ENCODE measurements around the gene SNX25. TPM values are rescaled to one million over a fixed set of nuclear protein-coding genes. Genes with fewer than 3 reads are reported as not detected.

Gene SNX25
- polyA plus RNA-seq, 1 donor (not counting 4 experiments of a cell fraction or from before 2014, with no cell fraction given), result 5.0 TPM

- Histone ChIP-seq H3K9me1 (ENCODE audit: control insufficient read depth, extremely low read depth, insufficient read depth, low read length) (no peaks in the 10 kb centered on the region), H3K9ac (ENCODE audit: control insufficient read depth, extremely low read depth, insufficient read depth, low read length) (peak within 1 kb of the TSS; percentile 91), H3K27me3 (ENCODE audit: control insufficient read depth, extremely low read depth, insufficient read depth, low read length) (no peaks in the 10 kb centered on the region), H3K79me2 (ENCODE audit: control insufficient read depth, insufficient read depth, low read length) (no peaks in the 10 kb centered on the region), H3K4me2 (ENCODE audit: control insufficient read depth, extremely low read depth, insufficient read depth, low read depth, low read length) (peak within 1 kb of the TSS; percentile 97), H4K20me1 (ENCODE audit: control insufficient read depth, extremely low read depth, insufficient read depth, low read length) (no peaks in the 10 kb centered on the region), H3K36me3 (ENCODE audit: control insufficient read depth in 2 of 2, extremely low read depth in 1 of 2, insufficient read depth in 2 of 2, low read length in 2 of 2) (peaks cover 3 to 5% of the 10 kb centered on the region in 2 experiments), H3K4me1 (ENCODE audit: control insufficient read depth, extremely low read depth, insufficient read depth, low read length) (peaks cover 19% of the 10 kb centered on the region), H2AFZ (ENCODE audit: control insufficient read depth, low read length) (peak within 1 kb of the TSS; percentile 73), H3K4me3 (ENCODE audit: control insufficient read depth in 2 of 3, extremely low read depth in 1 of 3, insufficient read depth in 2 of 3, low read depth in 1 of 3, low read length in 3 of 3) (peak within 1 kb of the TSS; percentile 61 to 87 (median 81)), H3K27ac (ENCODE audit: control insufficient read depth, insufficient read depth, low read length) (peak within 1 kb of the TSS; percentile 93), H3K9me3 (ENCODE audit: control insufficient read depth, low read depth, low read length) (no peaks in the 10 kb centered on the region)
- FAIRE-seq (no peak), DNase-seq (ENCODE audit: low read depth, low spot score) (no peak)
- TF ChIP-seq EZH2 (IDR thresholded peaks at IDR 0.05; ENCODE audit: low read length), result no peak
- TF ChIP-seq, protein P1, sequence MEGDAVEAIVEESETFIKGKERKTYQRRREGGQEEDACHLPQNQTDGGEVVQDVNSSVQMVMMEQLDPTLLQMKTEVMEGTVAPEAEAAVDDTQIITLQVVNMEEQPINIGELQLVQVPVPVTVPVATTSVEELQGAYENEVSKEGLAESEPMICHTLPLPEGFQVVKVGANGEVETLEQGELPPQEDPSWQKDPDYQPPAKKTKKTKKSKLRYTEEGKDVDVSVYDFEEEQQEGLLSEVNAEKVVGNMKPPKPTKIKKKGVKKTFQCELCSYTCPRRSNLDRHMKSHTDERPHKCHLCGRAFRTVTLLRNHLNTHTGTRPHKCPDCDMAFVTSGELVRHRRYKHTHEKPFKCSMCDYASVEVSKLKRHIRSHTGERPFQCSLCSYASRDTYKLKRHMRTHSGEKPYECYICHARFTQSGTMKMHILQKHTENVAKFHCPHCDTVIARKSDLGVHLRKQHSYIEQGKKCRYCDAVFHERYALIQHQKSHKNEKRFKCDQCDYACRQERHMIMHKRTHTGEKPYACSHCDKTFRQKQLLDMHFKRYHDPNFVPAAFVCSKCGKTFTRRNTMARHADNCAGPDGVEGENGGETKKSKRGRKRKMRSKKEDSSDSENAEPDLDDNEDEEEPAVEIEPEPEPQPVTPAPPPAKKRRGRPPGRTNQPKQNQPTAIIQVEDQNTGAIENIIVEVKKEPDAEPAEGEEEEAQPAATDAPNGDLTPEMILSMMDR (optimal IDR thresholded peaks at IDR 0.05 in 1 of 3, IDR thresholded peaks at IDR 0.05 in 1 of 3, conservative IDR thresholded peaks at IDR 0.05 in 1 of 3; ENCODE audit: extremely low read depth in 1 of 3, insufficient read depth in 2 of 3, low read length in 3 of 3), result no peak
- dilution Hi-C loops (cut with MboI; ENCODE audit: extremely low pct_ligation_motif_present, low sequenced_read_pairs), result no loop called here
These were observed 187.5 kb downstream of the SNX25 start, which contains the start of gene ANKRD37 for GRCh38 chr4:185396724-185397385. Gene ANKRD37, plus strand, starts transcription at chr4:185396841. Its CDS starts 83 bp downstream, at chr4:185396924.

DNA sequence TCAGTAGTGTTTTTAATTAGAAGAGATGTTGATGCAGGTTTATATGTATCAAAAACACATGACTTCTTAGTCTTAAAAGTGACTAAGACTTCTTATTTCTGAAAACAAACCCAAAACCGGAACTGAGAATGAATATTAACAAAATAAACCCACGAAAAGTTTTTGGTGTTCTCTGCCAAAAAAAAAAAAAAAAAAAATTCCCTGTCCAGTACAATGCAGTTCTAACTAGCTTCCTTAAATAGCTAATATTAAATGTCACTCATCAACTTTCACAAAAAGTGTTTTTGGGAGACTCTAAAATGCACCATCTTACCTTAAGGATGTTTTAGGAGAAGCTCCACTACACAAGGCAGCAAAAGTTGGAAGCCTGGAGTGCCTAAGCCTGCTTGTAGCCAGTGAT, 189.2 kb downstream of the SNX25 start:
- H3K4me2 ChIP-seq (ENCODE audit: control insufficient read depth, extremely low read depth, insufficient read depth, low read depth, low read length), result no peak overlapping the region
- no peak overlapping the region for H3K27ac ChIP-seq (ENCODE audit: control insufficient read depth, insufficient read depth, low read length)
- no peak for FAIRE-seq

More for the DNA sequence above, 189.2 kb downstream of the SNX25 start:
- H3K36me3 ChIP-seq (ENCODE audit: control insufficient read depth in 2 of 2, extremely low read depth in 1 of 2, insufficient read depth in 2 of 2, low read length in 2 of 2), result peaks cover 4 to 5% of the 10 kb centered on the region in 2 experiments
- no peak for DNase-seq (ENCODE audit: low read depth, low spot score)
- dilution Hi-C loops (cut with MboI; ENCODE audit: extremely low pct_ligation_motif_present, low sequenced_read_pairs), result no loop called here
- no peak overlapping the region for H2AFZ ChIP-seq (ENCODE audit: control insufficient read depth, low read length)
- no peaks in the 10 kb centered on the region for H3K9me3 ChIP-seq (ENCODE audit: control insufficient read depth, low read depth, low read length)
- peaks cover 19% of the 10 kb centered on the region for H3K4me1 ChIP-seq (ENCODE audit: control insufficient read depth, extremely low read depth, insufficient read depth, low read length)
- H3K9me1 ChIP-seq (ENCODE audit: control insufficient read depth, extremely low read depth, insufficient read depth, low read length), result no peaks in the 10 kb centered on the region
- no peaks in the 10 kb centered on the region for H3K27me3 ChIP-seq (ENCODE audit: control insufficient read depth, extremely low read depth, insufficient read depth, low read length)
- no peaks in the 10 kb centered on the region for H4K20me1 ChIP-seq (ENCODE audit: control insufficient read depth, extremely low read depth, insufficient read depth, low read length)
- H3K79me2 ChIP-seq (ENCODE audit: control insufficient read depth, insufficient read depth, low read length), result no peaks in the 10 kb centered on the region
- H3K9ac ChIP-seq (ENCODE audit: control insufficient read depth, extremely low read depth, insufficient read depth, low read length), result no peak overlapping the region
- TF ChIP-seq, protein P1 (optimal IDR thresholded peaks at IDR 0.05 in 1 of 3, IDR thresholded peaks at IDR 0.05 in 1 of 3, conservative IDR thresholded peaks at IDR 0.05 in 1 of 3; ENCODE audit: extremely low read depth in 1 of 3, insufficient read depth in 2 of 3, low read length in 3 of 3), result no peak
- TF ChIP-seq EZH2 (IDR thresholded peaks at IDR 0.05; ENCODE audit: low read length), result no peak
- no peak overlapping the region for H3K4me3 ChIP-seq (ENCODE audit: control insufficient read depth in 2 of 3, extremely low read depth in 1 of 3, insufficient read depth in 2 of 3, low read depth in 1 of 3, low read length in 3 of 3)
